ENCODE measurements around the gene MAPK14.
A peak's percentile ranks its signal among the peaks of the same experiment; 100 is the strongest.

MAPK14 gene

GRCh38 chr6:36042618-36043260, 15.1 kb downstream of the MAPK14 start:
- no peak for TF ChIP-seq CTCF (conservative IDR thresholded peaks at IDR 0.05; ENCODE audit: low read depth)
- no peak for DNase-seq (ENCODE audit: low spot score)
- CTCF ChIA-PET, result interaction anchor here (0.8 to 1.0 kb wide), 3 partner anchors 15 to 39 kb away, joined by 3 to 9 read pairs (median 5); no protein-coding TSS in a partner anchor
- POLR2A ChIA-PET (ENCODE audit: low non-redundant PET), result interaction anchor here (0.6 kb wide), 1 partner anchor 152 kb away, joined by 3 read pairs; no protein-coding TSS in a partner anchor
- H3K27ac ChIP-seq, result peak overlapping the region; percentile 32; the same call in 1 of the 2 replicates

GRCh38 chr6:36049582-36049981, 22.0 kb downstream of the MAPK14 start:
- CTCF ChIA-PET, result no interaction called here
- no peak overlapping the region for H3K27ac ChIP-seq
- TF ChIP-seq CTCF (conservative IDR thresholded peaks at IDR 0.05; ENCODE audit: low read depth), result no peak
- DNase-seq (ENCODE audit: low spot score), result no peak
- POLR2A ChIA-PET (ENCODE audit: low non-redundant PET), result no interaction called here

- TF ChIP-seq CTCF (conservative IDR thresholded peaks at IDR 0.05; ENCODE audit: low read depth), result no peak
- no peak overlapping the region for H3K27ac ChIP-seq
- DNase-seq (ENCODE audit: low spot score), result no peak
- ChIA-PET CTCF (no interaction called here), POLR2A (ENCODE audit: low non-redundant PET) (no interaction called here)
These were observed 22.7 kb downstream of the MAPK14 start for GRCh38 chr6:36050305-36050704.

GRCh38 chr6:36050947-36051710, 23.5 kb downstream of the MAPK14 start:
- CTCF ChIA-PET, result interaction anchor here (0.7 to 0.8 kb wide), 2 partner anchors 13 to 126 kb away, joined by 3 read pairs; no protein-coding TSS in a partner anchor
- peak overlapping the region; percentile 54 for H3K27ac ChIP-seq
- no peak for DNase-seq (ENCODE audit: low spot score)
- TF ChIP-seq CTCF (conservative IDR thresholded peaks at IDR 0.05; ENCODE audit: low read depth), result no peak
- POLR2A ChIA-PET (ENCODE audit: low non-redundant PET), result no interaction called here

GRCh38 chr6:36052097-36052496, 24.5 kb downstream of the MAPK14 start:
- no peak overlapping the region for H3K27ac ChIP-seq
- TF ChIP-seq CTCF (conservative IDR thresholded peaks at IDR 0.05; ENCODE audit: low read depth), result no peak
- POLR2A ChIA-PET (ENCODE audit: low non-redundant PET), result no interaction called here
- CTCF ChIA-PET, result interaction anchor here (0.7 to 0.8 kb wide), 2 partner anchors 14 to 127 kb away, joined by 3 read pairs; no protein-coding TSS in a partner anchor
- no peak for DNase-seq (ENCODE audit: low spot score)

- H3K27ac ChIP-seq, result no peak overlapping the region
- TF ChIP-seq CTCF (conservative IDR thresholded peaks at IDR 0.05; ENCODE audit: low read depth), result no peak
- ChIA-PET CTCF (no interaction called here), POLR2A (ENCODE audit: low non-redundant PET) (no interaction called here)
- no peak for DNase-seq (ENCODE audit: low spot score)
These were observed 26.3 kb downstream of the MAPK14 start for GRCh38 chr6:36053878-36054277.
